SHP77 (cell line): Measurements from ENCODE around the gene LEFTY2.
"Not testable (repeated sequence)": the region's sequence is repeated elsewhere in the genome, so short reads cannot be mapped to it uniquely, and the experiment has no call there.

ENCODE experiments used
- DNase-seq, 2 experiments: peaks; one replicate each; lab custom pipeline; 2025; lab: John Stamatoyannopoulos, UW

LEFTY2 gene

DNA sequence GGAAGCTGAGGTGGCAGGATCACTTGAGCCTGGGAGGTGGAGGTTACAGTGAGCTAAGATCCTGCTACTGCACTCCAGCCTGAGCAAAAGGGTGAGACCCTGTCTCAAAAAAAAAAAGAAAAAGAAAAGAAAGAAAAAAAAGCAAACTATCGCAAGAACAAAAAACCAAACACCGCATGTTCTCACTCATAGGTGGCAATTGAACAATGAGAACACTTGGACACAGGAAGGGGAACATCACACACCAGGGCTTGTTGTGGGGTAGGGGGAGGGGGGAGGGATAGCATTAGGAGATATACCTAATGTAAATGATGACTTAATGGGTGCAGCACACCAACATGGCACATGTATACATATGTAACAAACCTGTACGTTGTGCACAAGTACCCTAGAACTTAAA, 11.6 kb downstream of the LEFTY2 start:
- not testable (repeated sequence) for DNase-seq

DNA sequence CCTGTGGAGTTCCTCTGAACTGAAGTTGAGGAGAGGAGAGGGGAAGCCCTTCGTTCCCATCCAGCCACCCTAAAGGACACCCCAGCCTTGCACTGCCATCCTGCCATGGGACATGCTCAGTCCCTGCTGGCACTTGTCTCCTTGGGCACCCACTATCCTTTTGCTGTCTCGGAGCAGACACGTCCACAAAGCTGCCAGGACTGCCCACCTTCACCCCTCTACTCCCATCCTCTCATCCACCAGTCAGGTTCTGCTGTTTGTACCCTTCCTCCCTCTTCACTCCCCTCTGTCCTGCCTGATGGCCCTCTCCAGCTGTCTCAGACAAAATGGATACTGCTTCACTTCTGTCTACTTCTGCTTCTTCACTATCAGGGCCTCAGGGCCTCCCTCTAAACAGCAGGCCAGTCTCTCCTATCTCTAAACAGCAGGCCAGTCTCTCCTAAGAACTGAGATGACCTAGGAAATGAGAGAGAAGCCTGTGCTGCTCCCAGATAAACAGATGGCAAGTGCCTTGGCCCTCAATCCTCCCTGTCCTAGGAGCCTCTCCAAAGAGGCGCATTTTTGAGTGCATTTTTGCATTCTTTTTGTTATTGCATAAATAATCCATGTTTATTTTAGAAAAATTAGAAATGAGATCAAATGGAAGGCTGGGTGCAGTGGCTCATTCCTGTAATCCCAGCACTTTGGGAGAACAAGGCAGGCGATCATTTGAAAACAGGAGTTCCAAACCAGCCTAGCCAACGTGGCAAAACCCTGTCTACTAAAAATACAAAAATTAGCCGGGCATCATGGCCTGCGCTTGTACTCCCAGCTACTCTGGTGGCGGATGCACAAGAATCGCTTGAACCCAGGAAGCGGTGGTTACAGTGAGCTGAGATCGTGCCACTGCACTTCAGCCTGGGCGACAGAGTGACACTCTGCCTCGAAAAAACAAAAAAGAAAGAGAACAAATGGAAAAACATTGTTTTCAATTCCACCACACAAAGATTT, 12.5 kb downstream of the LEFTY2 start:
- DNase-seq, result no peak

DNA sequence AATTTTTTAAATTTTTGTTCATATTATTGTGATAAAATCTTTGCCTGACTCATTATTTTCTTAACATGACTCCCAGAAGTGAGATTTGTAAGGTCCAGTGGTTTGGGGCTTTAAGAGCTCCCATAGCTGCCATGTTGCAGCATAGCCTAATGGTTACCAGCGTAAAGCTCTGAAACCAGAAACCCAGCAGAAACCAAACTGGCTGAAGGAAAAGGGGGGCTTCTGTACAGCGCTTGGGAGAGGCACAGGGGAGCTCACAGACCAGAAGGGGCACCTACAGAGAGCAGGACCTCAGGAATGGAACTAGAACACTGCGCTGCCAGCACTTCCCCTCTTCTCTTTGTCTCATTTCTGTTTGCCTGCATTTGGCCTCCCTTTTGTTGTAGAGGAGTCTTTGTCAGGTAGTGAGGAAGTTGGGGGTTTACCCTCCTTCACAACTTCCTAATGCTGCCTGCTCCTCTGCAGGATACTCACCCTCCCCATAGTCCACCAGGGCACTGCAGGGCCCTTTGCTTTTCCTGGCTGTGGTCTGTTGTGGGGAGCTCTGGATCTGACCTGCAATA, 14.4 kb downstream of the LEFTY2 start:
- DNase-seq, result no peak

DNA sequence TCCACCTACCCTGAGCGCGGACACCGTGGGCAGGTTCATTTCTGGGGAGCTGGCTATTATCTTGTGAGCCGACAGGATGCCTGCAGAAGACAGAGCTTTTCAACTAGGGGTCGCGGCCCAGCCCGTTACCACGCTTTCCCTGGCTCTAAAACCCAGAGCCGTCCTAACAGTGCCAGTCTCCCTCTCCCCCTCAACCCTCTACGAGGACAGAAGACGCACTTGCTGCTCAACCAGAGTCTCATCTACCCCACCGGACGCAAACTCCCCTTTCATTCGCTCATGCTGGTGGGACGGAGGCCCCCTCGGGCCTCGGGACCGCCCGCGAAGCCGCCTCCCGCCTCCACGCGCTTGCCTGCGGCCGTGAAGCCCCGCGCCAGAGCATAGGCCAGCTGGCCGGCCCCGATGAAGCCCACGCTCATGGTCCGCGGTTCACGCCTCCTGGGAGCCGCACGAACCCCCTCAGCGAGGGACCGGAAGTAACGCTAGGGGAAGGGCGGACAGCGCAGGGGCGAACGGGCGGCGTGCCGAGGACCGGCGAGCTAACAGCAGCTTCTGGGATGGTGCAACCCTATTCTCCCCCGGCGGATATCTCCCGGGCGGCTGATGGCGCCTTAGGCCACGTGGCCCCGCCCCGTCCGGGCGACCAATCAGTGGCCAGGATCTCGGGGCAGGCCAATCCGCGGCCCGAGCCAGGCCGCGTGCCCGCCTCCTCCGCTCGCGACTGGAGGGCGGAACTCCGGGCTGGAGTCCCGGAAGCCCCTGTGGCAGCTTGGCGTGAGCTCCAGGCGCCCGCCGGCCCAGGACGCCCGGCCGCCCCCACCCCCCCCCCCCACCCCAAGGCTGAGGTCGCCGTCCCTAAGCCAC, 17.1 kb downstream of the LEFTY2 start, which contains the start of gene PYCR2:
TSS of gene PYCR2 (minus strand) at position 559 of the 864 bp plus-strand sequence. CDS start at position 419, 140 bp downstream.
- peak; percentile 93 to 95 for DNase-seq

DNA sequence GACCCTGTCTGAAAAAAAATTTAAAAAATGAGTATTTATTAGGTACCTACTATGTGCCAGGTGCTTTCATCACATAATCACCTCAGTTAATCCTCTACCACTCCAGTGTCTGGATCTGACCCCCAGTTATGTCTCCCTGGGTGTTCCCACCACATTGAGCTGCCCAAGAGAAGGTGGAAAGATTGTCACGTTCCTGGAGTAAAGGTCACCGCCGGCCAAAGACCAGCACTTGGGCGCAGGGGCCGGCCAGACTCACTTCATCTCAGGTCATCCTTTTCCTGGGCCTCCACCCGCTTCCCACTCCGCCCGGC, 17.7 kb downstream of the LEFTY2 start:
- no peak for DNase-seq

DNA sequence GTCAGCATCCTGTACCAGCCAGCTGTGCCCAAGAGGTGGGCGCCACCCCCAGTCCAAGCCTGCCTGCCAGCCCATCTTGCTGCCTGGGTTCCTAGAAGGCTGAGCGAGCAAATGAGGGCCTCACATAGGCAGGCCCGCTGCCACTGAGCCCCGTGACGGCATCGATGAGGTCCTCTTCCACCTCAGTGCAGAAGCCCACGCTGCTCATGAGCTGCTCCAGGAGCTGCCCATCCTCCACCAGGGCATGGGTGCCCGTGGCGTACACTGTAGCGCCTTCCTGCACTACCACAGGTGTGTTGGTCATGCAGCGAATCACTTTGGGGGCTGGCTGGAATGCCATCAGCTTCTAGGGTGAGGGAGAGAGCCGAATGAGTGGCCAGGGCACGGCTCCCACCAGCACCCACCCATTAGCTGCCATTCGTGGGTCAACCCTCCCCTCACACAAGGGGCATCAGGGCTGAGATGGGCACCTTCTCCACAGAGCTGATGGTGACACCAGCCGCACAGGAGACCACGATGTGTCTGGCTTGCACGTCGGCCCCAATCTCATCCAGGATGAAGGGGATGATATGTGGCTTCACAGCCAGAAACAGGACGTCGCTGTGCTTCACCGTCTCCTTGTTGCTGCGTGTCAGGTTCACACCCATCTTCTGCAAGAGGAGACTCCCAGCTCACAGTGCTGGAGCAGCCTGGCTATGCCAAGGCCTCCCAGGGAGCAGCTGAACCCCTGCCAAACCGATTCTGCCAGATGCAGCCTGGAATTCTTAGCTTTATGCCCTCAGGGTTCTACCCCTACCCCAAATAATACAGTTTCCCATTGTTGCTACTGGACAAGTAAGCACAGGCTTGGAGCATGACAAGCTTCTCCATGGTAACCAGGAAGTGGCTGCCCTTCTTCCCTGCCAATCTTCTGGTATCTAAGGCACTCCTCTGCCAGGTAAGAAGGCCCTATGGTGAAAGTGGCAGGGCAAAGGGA, 19.0 kb downstream of the LEFTY2 start:
- no peak for DNase-seq

DNA sequence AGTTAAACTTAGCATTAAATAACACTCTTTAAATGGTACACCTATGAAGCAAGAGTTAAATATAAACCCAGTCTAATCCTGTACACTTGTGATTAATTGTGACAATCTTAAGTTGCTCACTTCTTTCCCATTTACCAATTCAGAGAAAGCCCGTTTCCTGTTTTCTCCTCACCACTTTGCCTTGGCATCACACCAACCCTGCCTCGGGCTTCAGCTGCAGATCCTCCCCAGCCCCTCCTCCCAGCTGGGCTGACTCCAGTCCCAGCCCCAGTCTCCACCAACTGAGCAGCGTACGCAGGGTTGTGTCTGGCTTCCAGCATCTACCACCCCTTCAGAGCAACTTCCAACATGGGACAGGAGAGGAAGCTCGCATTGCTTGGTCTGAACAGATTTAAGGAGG, 21.1 kb downstream of the LEFTY2 start:
- peak in 1 of 2 experiments; percentile 28 for DNase-seq

DNA sequence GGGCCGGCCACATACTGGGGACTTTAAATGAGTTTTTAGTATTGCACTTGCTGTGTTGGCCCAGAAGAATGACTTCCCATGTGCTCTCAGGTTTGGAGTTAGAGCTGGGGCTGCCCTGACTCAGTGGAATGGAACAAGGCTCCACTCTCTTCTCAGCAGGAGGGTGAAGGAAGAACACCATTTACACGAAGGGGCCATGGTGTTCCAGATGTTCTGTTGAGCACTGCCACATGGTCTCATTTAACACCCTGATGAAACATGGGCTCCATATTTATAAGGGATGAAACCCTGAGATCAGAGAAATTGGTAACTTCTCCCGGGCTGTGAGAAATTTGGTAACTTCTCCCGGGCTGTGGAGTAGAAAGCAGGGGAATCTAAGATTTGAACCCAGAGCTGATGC, 22.7 kb downstream of the LEFTY2 start:
- DNase-seq, result no peak

DNA sequence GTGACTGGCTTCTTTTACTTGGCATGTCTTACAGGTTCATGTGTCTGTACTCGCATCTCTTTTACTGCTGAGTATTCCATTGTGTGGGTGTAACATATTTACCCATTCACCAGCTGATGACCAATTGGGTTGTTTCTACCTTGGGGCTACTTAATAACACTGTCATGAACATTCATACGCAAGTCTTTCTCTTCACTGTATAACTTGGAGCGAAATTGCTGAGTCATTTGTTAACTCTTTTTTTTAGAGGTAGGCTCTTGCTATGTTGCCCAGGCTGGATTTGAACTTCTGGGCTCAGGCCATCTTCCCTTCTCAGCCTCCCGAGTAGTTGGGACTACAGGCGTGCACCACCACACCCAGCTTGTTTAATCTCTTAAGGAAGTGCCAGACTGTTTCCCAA, 23.5 kb downstream of the LEFTY2 start:
- DNase-seq, result no peak

DNA sequence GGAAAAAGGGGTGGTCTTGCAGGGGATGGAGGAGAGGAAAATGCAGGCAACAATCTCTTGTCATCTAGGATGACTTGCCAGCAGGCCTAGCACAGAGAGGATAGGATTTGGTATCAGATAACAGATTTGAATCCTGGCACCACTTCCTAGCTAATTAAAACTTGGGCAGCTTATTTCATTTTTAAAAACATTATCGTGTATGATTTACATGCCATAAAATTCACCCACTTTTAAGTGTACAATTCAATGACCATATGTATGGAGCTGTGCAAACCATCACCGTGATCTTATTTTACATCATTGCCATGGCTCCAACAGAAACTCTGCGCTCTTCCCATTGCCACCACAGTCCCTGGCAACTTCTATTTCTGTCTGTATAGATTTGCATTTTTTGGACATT, 23.9 kb downstream of the LEFTY2 start:
- no peak for DNase-seq

DNA sequence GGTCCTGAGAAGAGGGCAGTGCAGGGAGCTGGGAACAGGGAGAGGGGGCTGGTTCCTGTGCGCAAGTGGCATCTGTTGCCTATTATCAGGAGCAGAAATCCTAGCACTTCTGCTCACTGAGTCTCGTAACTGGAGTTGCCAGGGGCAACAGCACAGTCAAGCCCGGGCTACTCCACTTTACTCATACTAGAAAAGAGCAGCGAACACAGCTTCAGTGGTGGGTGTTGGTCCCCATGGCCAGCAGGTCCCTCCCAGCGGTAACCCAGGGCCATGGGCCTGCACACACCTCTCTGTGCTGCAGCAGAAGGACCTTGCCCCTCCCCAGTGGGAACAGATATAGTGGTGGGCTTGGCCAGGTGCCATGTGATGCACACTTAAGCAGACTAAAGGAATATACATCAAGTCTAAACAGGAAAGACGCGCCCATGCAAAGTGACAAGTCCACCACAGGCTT, 25.5 kb downstream of the LEFTY2 start:
- DNase-seq, result no peak

DNA sequence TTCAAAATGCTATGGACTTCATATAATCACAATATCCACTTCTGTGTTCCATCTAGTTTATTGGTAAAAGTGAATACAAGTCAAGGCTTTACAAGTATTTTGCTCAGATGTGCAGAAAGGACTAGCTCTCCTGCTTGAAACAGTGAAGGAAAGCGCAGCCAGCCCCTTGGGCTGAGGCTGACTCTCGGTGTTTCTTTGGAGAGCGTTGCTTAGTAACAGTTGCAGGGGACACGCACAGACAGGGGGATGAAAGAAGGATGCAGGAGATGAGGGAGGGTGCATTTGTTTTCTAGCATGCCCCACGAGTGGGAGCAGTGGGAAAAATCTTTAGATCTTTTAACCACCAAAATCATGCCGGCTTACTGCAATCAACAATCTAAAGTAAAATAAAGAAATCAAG, 26.1 kb downstream of the LEFTY2 start:
- no peak for DNase-seq

DNA sequence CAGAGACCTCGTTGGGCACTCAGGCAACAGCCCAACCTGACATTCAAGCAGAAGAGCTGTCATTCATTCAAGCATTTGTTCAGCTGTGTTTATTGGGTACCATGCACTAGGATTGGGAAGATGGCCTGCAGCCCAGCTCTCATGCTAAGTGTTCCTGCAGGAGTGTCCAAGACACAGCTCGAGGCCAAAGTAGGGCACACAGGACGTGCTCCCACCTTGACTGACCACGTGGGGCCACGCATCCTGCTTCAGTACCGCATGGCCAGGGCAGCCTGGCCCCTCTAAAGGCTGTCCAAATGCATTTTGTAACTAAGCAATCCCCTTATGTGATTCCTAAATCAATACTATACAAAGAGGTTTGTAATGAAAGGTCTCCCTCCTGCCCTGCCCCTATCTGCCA, 26.6 kb downstream of the LEFTY2 start:
- DNase-seq, result no peak

DNA sequence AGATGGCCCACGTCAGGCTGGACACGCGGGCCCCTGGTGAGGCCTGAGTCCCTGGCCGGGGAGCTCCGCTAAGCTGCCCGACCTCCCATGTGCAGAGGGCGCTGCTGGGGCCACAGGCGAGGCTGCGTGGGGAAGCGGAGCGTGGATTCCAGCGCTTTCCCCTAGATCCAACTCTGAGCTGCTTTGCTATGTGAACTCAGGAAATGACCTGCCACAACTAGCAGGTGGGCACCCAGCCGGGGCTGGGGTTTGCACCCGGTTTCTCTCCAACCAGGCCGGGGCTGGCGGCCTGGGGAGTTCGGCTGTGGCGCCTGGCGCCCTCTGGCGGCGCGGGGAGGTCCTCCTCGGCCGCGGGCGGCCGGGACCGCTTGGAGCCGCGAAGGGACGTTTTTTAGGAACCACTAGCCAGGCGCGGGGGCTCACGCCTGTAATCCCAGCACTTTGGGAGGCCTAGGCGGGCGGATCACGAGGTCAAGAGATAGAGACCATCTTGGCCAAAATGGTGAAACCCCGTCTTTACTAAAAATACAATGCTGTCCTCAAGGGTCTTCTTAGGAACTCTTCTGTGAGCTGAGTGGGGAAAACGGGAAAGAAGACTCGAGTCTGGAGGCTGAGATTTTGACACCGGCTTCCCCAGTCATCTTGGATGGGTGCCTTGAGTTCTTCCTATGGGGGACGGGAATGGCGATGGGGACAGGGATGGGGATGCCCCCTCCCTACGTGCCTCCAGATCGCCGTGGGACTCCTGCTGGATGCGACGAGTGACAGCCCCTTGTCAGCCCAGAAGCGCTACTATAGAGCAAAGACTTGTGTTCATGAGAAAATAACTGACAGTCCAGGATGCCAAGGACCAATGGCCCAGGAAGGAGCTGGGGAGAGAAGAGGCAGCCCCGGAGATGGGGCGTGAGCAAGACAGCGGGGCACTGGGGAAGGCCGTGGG, 29.6 kb downstream of the LEFTY2 start:
- DNase-seq, result peak in 1 of 2 experiments; percentile 21

DNA sequence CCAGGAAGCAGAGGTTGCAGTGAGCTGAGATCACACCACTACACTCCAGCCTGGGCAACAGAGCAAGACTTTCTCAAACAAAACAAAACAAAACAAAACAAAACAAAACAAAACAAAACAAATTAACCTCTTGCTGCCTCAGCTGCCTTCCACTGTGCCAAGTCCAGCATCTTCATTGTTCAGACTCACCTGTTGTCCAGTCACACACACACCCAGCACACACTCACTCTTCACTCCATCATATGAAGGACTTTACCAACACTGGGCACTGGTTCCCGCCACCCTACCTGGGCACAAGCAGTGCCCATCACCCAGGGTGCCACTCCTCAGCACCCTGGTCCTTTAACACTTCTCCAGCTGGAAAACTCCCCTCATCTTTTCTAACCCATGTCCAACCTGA, 31.5 kb downstream of the LEFTY2 start:
- DNase-seq, result no peak

DNA sequence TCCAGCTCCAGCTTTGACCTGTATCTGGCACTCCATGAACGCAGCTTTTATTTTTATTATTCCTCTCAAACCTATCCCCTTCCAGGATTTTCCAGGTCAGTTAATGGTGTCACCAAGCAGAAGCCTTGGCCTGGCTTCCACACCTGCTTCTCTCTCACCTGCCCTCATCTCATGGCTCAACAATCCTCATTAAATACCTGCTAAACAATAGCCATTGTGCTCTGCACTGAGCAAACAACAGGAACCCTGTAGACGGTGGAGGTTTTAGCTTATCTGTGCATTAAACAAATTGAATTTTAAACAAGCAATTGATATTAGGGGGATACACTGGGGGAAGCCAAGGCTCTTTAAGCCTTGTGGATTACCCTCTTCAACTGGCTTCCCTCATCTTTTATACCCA, 32.2 kb downstream of the LEFTY2 start:
- DNase-seq, result no peak

DNA sequence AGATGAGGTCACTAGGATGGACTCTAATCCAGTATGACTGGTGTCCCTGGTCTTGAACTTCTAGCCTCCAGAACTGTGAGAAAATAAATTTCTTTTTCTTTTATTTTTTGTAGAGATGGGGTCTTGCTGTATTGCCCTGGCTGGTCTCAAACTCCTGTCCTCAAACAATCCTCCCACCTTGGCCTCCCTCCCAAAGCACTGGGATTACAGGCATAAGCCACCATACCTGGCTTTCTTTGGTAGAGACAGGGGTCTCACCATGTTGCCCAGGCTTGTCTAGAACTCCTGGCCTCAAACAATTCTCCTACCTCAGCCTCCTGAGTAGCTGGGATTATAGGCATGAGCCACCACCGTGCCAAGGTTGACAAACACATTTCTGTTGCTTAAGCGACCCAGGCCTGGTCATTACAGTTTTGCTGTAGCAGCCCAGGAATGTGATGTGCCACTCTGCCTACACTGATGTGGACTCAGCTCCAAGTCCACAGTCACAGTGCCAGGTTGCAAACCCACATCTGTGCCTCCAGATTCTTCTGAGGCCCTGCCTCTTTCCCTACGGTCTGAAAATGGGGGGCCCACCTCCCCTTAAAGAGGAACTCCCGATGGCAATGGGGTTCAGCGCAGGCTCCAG, 32.9 kb downstream of the LEFTY2 start:
- DNase-seq, result no peak

DNA sequence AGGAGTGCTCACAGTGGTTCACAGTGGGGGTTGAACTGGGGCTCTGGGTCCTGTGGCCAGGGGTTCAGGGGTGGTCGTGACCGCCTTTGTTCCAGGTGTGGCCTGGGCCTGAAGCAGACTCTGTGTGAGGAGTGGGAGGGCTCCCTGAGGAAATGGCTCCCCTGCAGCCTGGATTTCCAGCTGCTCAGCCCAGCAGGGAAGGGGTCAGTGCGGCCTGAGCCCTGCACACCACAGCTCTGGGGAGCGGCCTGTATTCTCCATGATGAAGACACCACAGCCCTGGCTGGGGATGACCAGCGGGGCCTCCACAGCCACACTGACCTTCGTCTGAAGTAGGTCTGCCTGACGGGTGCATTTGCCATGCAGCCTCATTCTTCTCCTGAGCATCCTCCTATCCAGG, 33.7 kb downstream of the LEFTY2 start:
- DNase-seq, result no peak

DNA sequence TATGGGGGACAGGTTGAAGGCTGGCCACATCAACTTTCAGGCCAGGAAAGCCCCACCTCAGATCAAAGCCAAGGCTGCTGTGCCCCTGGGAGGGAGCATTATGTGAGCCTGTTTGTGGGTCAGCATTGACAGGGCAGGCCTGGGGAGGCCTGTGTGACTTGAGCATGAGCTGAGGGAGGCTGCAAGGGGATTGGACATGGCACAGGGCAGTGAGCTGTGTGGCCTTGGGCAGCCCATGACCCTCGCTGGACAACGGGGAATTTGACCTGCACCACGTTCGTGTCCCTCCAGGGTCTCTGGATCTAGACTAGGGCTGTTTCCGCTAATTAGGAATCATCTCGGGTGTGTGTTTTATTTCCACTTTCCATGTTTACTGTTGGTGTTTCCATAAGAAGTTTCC, 34.6 kb downstream of the LEFTY2 start:
- DNase-seq, result no peak

DNA sequence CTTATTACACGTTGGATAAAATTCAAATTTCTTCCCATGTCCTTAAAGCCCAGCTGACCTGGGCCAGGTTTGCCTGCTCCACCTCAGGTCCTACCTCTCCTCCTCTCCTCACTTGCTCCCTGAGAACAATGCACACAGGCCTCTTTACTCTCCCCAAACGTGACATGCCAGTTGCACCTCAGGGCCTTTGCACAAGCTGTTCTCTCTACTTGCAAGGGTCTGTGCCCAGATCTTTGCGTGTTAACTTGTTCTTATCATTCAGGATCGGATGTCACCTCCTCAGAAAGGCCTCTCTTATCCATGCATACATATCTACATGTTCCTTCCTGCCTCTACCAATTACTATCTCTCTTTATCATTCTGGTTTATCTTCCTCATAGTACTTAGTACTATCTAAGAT, 37.4 kb downstream of the LEFTY2 start:
- no peak for DNase-seq
